GM21515 (cell line): ENCODE measurements around the gene MYCN.
"Not testable (repeated sequence)": the region's sequence is repeated elsewhere in the genome, so short reads cannot be mapped to it uniquely, and the experiment has no call there.

ENCODE experiments used
- ATAC-seq: cut with Tn5 transposase; IDR thresholded peaks from one replicate; pipeline ENCODE4 v1.9.1; 2021; ENCODE audit not compliant: unreplicated experiment

MYCN gene

GRCh38 chr2:15939854-15940660 lies at the start of gene MYCN:
TSS of gene MYCN (plus strand) at chr2:15940550. CDS start at chr2:15942065, 1,515 bp downstream.
- no peak for ATAC-seq

GRCh38 chr2:15890936-15891905 lies 49.1 kb upstream of the MYCN start:
- ATAC-seq = no peak

- no peak for ATAC-seq
Measured at GRCh38 chr2:15892151-15892880, 48.0 kb upstream of the MYCN start.

- ATAC-seq = no peak
Measured at GRCh38 chr2:15893085-15893484, 47.3 kb upstream of the MYCN start.

GRCh38 chr2:15893689-15894480 lies 46.5 kb upstream of the MYCN start:
- ATAC-seq = no peak

GRCh38 chr2:15894481-15895144 lies 45.7 kb upstream of the MYCN start:
- no peak for ATAC-seq

GRCh38 chr2:15895615-15896469 lies 44.5 kb upstream of the MYCN start:
- no peak for ATAC-seq

- ATAC-seq = no peak
Measured at GRCh38 chr2:15896859-15897258, 43.5 kb upstream of the MYCN start.

- ATAC-seq = no peak
Measured at GRCh38 chr2:15897431-15898098, 42.8 kb upstream of the MYCN start.

- no peak for ATAC-seq
Measured at GRCh38 chr2:15899327-15899612, 41.1 kb upstream of the MYCN start.

GRCh38 chr2:15899751-15900493 lies 40.4 kb upstream of the MYCN start:
- no peak for ATAC-seq

- no peak for ATAC-seq
Measured at GRCh38 chr2:15901095-15901807, 39.1 kb upstream of the MYCN start.

GRCh38 chr2:15901808-15902130 lies 38.6 kb upstream of the MYCN start:
- no peak for ATAC-seq

- ATAC-seq = not testable (repeated sequence)
Measured at GRCh38 chr2:15903910-15904309, 36.4 kb upstream of the MYCN start.

- no peak for ATAC-seq
Measured at GRCh38 chr2:15905267-15905645, 35.1 kb upstream of the MYCN start.

- no peak for ATAC-seq
Measured at GRCh38 chr2:15905986-15906491, 34.3 kb upstream of the MYCN start.

GRCh38 chr2:15906778-15907177 lies 33.6 kb upstream of the MYCN start:
- no peak for ATAC-seq
